Measurements from ENCODE around the gene GNAQ. TPM values are rescaled to one million over a fixed set of nuclear protein-coding genes. Genes with fewer than 3 reads are reported as not detected.

GNAQ gene
- total and polyA plus RNA-seq, 2 donors (not counting 1 experiment from before 2014, with no cell fraction given), result 0.60 to 1.4 TPM

DNA sequence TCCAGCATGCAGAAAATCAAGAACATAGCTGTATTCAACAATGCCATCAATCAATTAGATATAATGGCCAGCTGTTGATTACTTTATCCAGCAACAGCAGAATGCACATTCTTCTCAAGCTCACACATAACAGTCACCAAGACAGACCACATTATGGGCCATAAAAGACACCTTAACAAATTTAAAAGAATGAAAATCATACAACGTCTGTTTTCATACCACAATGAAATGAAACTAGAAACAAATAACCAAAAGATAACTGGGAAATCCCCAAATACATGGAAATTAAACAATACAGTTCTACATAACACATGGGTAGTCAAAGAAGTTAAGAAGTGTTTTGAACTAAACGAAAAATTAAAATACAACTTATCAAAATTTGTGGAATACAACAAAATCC, 252.6 kb downstream of the GNAQ start:
- H3K4me3 Mint-ChIP-seq, result no peak overlapping the region
- no peaks in the 10 kb centered on the region for H3K4me1 Mint-ChIP-seq
- H3K4me1 ChIP-seq (ENCODE audit: control insufficient read depth in 2 of 2, insufficient read depth in 2 of 2, low read length in 2 of 2), result no peaks in the 10 kb centered on the region
- CTCF ChIA-PET, result no interaction called here
- no peaks in the 10 kb centered on the region for H4K20me1 ChIP-seq (ENCODE audit: control insufficient read depth, insufficient read depth, low read length, poor library complexity, severe bottlenecking)
- DNase-seq (no peak), ATAC-seq (ENCODE audit: low read depth) (no peak)
- no peak overlapping the region for H3K4me3 ChIP-seq (ENCODE audit: control extremely low read depth in 1 of 5, extremely low read depth in 1 of 5, insufficient read depth in 1 of 5, low read depth in 2 of 5, low read length in 4 of 5)
- H3K27me3 Mint-ChIP-seq, result peaks cover 3% of the 10 kb centered on the region
- POLR2A ChIA-PET, result no interaction called here
- H3K9ac ChIP-seq (ENCODE audit: low read length), result no peak overlapping the region
- no peaks in the 10 kb centered on the region for H3K27me3 ChIP-seq (replicated peaks in 1 of 4; ENCODE audit: control extremely low read depth in 1 of 4, control insufficient read depth in 3 of 4, insufficient read depth in 4 of 4, low read length in 3 of 4)
- no CpG with 5 or more reads among the region's 2 CpGs for WGBS (ENCODE audit: insufficient coverage)
- H3K9me3 Mint-ChIP-seq (ENCODE audit: insufficient read depth), result peaks cover 2% of the 10 kb centered on the region
- no peak overlapping the region for H3K27ac Mint-ChIP-seq
- TF ChIP-seq, protein P1, sequence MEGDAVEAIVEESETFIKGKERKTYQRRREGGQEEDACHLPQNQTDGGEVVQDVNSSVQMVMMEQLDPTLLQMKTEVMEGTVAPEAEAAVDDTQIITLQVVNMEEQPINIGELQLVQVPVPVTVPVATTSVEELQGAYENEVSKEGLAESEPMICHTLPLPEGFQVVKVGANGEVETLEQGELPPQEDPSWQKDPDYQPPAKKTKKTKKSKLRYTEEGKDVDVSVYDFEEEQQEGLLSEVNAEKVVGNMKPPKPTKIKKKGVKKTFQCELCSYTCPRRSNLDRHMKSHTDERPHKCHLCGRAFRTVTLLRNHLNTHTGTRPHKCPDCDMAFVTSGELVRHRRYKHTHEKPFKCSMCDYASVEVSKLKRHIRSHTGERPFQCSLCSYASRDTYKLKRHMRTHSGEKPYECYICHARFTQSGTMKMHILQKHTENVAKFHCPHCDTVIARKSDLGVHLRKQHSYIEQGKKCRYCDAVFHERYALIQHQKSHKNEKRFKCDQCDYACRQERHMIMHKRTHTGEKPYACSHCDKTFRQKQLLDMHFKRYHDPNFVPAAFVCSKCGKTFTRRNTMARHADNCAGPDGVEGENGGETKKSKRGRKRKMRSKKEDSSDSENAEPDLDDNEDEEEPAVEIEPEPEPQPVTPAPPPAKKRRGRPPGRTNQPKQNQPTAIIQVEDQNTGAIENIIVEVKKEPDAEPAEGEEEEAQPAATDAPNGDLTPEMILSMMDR (IDR thresholded peaks at IDR 0.05), result no peak
- TF ChIP-seq EZH2 (IDR thresholded peaks at IDR 0.05; ENCODE audit: borderline replicate concordance, insufficient read depth, low read depth, low read length, poor library complexity, severe bottlenecking), result no peak
- peaks cover 0 to 5% (median 2%) of the 10 kb centered on the region in 3 donors for H3K9me3 ChIP-seq (ENCODE audit: control extremely low read depth in 1 of 3, control insufficient read depth in 2 of 3, insufficient read depth in 1 of 3, low read length in 2 of 3)
- H3K27ac ChIP-seq (ENCODE audit: low read length in 2 of 2), result no peak overlapping the region
- H3K4me2 ChIP-seq (replicated peaks; ENCODE audit: low read depth, low read length, poor library complexity, severe bottlenecking), result no peak overlapping the region
- intact Hi-C loops (cut with micrococcal nuclease), result no loop called here
- no peaks in the 10 kb centered on the region for H3K36me3 ChIP-seq (replicated peaks in 1 of 2; ENCODE audit: control extremely low read depth in 1 of 2, control insufficient read depth in 1 of 2, extremely low read depth in 1 of 2, insufficient read depth in 2 of 2, low read length in 1 of 2)
- no peak overlapping the region for H2AFZ ChIP-seq (ENCODE audit: insufficient read depth, low read depth, low read length, poor library complexity, severe bottlenecking)
- no peaks in the 10 kb centered on the region for H3K79me2 ChIP-seq (ENCODE audit: control insufficient read depth, insufficient read depth, low read length)

DNA sequence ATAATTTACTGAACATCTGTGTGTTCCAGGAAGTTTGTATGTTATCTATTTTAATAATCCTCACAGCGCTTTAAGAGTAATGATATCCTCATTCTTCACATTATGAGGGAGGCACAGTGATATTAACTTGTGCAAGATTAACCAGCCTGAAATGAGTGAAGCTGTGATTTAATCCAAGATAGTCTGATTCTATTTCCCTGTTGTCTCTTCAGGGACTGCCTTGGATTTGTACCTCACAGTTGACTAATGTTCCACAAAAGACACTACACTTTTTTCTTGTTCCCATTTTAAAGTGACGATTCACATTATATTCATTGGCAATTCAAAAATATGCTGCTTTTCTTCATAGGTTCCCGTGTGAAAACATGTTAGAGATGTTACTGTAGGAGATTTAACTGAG, 258.2 kb downstream of the GNAQ start:
- no peak overlapping the region for H3K27ac Mint-ChIP-seq

More for the DNA sequence above, 258.2 kb downstream of the GNAQ start:
- no peaks in the 10 kb centered on the region for H3K36me3 ChIP-seq (replicated peaks in 1 of 2; ENCODE audit: control extremely low read depth in 1 of 2, control insufficient read depth in 1 of 2, extremely low read depth in 1 of 2, insufficient read depth in 2 of 2, low read length in 1 of 2)
- POLR2A ChIA-PET, result no interaction called here
- H3K27me3 ChIP-seq (replicated peaks in 1 of 4; ENCODE audit: control extremely low read depth in 1 of 4, control insufficient read depth in 3 of 4, insufficient read depth in 4 of 4, low read length in 3 of 4), result no peaks in the 10 kb centered on the region
- peaks cover 2% of the 10 kb centered on the region for H3K27me3 Mint-ChIP-seq
- no peak overlapping the region for H3K4me2 ChIP-seq (replicated peaks; ENCODE audit: low read depth, low read length, poor library complexity, severe bottlenecking)
- ATAC-seq (ENCODE audit: low read depth) (no peak), DNase-seq (no peak)
- H3K4me1 Mint-ChIP-seq, result no peaks in the 10 kb centered on the region
- no peak overlapping the region for H3K27ac ChIP-seq (ENCODE audit: low read length in 2 of 2)
- H3K4me3 Mint-ChIP-seq, result no peak overlapping the region
- CTCF ChIA-PET, result no interaction called here
- intact Hi-C loops (cut with micrococcal nuclease), result no loop called here
- no CpG with 5 or more reads among the region's 3 CpGs for whole genome bisulfite sequencing (ENCODE audit: insufficient coverage)
- H3K9me3 Mint-ChIP-seq (ENCODE audit: insufficient read depth), result peaks cover 2% of the 10 kb centered on the region
- no peaks in the 10 kb centered on the region for H3K79me2 ChIP-seq (ENCODE audit: control insufficient read depth, insufficient read depth, low read length)
- H3K9ac ChIP-seq (ENCODE audit: low read length), result no peak overlapping the region
- H3K4me1 ChIP-seq (ENCODE audit: control insufficient read depth in 2 of 2, insufficient read depth in 2 of 2, low read length in 2 of 2), result no peaks in the 10 kb centered on the region
- H3K4me3 ChIP-seq (ENCODE audit: control extremely low read depth in 1 of 5, extremely low read depth in 1 of 5, insufficient read depth in 1 of 5, low read depth in 2 of 5, low read length in 4 of 5), result no peak overlapping the region
- no peak overlapping the region for H2AFZ ChIP-seq (ENCODE audit: insufficient read depth, low read depth, low read length, poor library complexity, severe bottlenecking)
- TF ChIP-seq EZH2 (IDR thresholded peaks at IDR 0.05; ENCODE audit: borderline replicate concordance, insufficient read depth, low read depth, low read length, poor library complexity, severe bottlenecking), result no peak
- TF ChIP-seq, protein P1 (IDR thresholded peaks at IDR 0.05), result no peak
- peaks cover 0 to 5% (median 2%) of the 10 kb centered on the region in 3 donors for H3K9me3 ChIP-seq (ENCODE audit: control extremely low read depth in 1 of 3, control insufficient read depth in 2 of 3, insufficient read depth in 1 of 3, low read length in 2 of 3)
- no peaks in the 10 kb centered on the region for H4K20me1 ChIP-seq (ENCODE audit: control insufficient read depth, insufficient read depth, low read length, poor library complexity, severe bottlenecking)

Measured in B cell (primary cell).